ENCODE measurements around the gene C16orf54.

The C16orf54 gene

DNA sequence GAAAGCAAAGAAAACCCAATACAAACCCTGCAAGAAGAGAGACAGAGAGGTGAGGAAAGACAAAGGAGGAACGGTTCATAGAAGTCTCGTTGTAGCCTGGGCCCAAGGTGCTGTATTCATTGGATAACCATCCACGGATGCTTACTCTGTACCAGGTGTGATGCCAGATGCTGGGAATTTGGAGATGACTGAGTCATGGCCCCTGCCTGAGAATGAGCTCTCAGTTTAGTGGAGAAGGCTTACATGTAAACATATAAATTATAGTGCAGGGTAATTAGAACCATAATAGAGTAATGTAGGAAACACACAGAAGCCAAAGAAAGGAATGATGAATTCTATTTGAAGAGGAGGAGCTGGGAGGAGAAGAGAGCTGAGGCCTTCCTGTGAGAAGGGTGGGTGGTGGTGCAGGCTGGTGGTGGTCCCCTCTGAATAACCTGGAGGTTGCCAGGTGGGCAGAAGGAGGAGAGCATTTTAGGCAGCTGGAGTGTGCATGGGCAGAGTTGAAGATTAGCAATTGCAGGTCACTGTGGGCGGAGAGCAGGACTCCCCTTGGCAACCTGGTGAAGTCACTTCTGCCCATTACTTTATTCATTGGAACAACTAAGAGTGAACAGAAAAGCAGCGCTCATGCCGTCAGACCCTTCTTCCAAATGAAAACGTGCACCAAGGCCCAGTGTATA is 24.6 kb upstream of the C16orf54 start:
- DNase-seq (ENCODE audit: low spot score) (no peak), ATAC-seq (ENCODE audit: low read depth) (no peak)
- TF ChIP-seq, protein P1, sequence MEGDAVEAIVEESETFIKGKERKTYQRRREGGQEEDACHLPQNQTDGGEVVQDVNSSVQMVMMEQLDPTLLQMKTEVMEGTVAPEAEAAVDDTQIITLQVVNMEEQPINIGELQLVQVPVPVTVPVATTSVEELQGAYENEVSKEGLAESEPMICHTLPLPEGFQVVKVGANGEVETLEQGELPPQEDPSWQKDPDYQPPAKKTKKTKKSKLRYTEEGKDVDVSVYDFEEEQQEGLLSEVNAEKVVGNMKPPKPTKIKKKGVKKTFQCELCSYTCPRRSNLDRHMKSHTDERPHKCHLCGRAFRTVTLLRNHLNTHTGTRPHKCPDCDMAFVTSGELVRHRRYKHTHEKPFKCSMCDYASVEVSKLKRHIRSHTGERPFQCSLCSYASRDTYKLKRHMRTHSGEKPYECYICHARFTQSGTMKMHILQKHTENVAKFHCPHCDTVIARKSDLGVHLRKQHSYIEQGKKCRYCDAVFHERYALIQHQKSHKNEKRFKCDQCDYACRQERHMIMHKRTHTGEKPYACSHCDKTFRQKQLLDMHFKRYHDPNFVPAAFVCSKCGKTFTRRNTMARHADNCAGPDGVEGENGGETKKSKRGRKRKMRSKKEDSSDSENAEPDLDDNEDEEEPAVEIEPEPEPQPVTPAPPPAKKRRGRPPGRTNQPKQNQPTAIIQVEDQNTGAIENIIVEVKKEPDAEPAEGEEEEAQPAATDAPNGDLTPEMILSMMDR (IDR thresholded peaks at IDR 0.05; ENCODE audit: poor library complexity, severe bottlenecking): no peak
- Histone ChIP-seq H3K9me3 (ENCODE audit: severe bottlenecking) (no peaks in the 10 kb centered on the region), H3K27ac (ENCODE audit: poor library complexity, severe bottlenecking) (no peak overlapping the region), H3K36me3 (ENCODE audit: low read depth) (no peaks in the 10 kb centered on the region), H3K4me1 (ENCODE audit: insufficient read depth, poor library complexity, severe bottlenecking) (peaks cover 1% of the 10 kb centered on the region), H3K4me3 (ENCODE audit: severe bottlenecking) (no peak overlapping the region), H3K27me3 (ENCODE audit: insufficient read depth, poor library complexity, severe bottlenecking) (no peaks in the 10 kb centered on the region)

DNA sequence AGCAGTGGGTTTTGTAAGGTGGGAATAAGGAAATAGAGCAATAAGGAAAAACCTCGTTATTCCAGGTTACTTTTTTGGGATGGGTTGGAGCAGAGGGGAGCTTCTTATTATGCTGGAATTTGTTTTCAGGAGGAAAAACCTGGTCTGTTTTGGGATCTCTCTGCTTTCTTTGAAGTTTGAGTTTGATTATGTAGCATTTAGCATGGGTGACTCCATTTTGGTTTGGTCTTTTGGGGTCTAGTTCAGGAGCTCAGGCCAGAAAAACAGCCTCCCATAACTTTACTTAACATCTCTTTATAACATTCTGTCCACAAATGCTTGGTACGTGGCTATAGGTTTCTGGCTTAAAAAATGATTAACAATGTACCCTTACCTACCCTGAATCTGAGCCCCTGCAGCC is 23.7 kb upstream of the C16orf54 start:
- H3K4me3 ChIP-seq (ENCODE audit: severe bottlenecking): no peak overlapping the region
- no peak for ATAC-seq (ENCODE audit: low read depth)
- TF ChIP-seq, protein P1 (IDR thresholded peaks at IDR 0.05; ENCODE audit: poor library complexity, severe bottlenecking): no peak
- no peaks in the 10 kb centered on the region for H3K27me3 ChIP-seq (ENCODE audit: insufficient read depth, poor library complexity, severe bottlenecking)
- H3K27ac ChIP-seq (ENCODE audit: poor library complexity, severe bottlenecking): no peak overlapping the region
- peaks cover 2% of the 10 kb centered on the region for H3K4me1 ChIP-seq (ENCODE audit: insufficient read depth, poor library complexity, severe bottlenecking)
- H3K36me3 ChIP-seq (ENCODE audit: low read depth): no peaks in the 10 kb centered on the region
- H3K9me3 ChIP-seq (ENCODE audit: severe bottlenecking): no peaks in the 10 kb centered on the region
- DNase-seq (ENCODE audit: low spot score): no peak

DNA sequence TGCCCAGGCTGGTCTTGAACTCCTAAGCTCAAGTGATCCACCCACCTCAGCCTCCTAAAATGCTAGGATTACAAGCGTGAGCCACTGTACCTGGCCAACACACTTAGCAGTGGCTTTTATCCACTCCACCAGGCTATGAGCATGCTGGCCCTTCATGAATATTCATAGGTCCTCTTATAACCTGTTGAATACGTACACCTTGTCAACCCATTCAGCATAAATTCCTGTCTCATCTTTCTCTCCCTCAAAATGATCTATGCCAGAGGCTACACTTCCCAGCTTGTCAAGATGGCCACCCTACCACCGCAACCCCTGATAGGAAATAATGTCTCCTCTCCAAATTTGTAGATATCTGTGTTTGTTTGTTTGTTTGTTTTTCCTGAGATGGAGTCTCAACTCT is 21.3 kb upstream of the C16orf54 start:
- DNase-seq (ENCODE audit: low spot score): no peak
- Histone ChIP-seq H3K4me1 (ENCODE audit: insufficient read depth, poor library complexity, severe bottlenecking) (peaks cover 2% of the 10 kb centered on the region), H3K9me3 (ENCODE audit: severe bottlenecking) (no peaks in the 10 kb centered on the region), H3K36me3 (ENCODE audit: low read depth) (no peaks in the 10 kb centered on the region), H3K4me3 (ENCODE audit: severe bottlenecking) (no peak overlapping the region), H3K27me3 (ENCODE audit: insufficient read depth, poor library complexity, severe bottlenecking) (no peaks in the 10 kb centered on the region), H3K27ac (ENCODE audit: poor library complexity, severe bottlenecking) (no peak overlapping the region)
- no peak for ATAC-seq (ENCODE audit: low read depth)
- TF ChIP-seq, protein P1 (IDR thresholded peaks at IDR 0.05; ENCODE audit: poor library complexity, severe bottlenecking): no peak

DNA sequence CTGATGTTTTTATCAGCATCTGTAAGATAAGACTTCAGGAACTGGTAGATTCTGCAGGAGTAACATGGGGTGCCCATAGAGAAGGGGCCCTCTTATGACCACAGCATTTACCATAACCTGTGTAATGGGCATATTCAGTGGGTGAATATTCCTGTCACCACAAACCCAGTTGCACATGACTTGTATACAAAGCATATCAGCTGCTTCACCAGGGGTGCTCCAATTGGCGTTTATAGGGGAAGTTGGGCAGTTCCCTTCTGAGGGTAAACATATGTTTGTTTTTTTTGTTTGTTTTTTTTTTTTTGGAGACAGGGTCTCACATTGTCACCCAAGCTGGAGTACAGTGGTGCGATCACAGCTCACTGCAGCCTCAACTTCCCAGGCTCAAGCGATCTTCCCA is 20.8 kb upstream of the C16orf54 start:
- H3K4me1 ChIP-seq (ENCODE audit: insufficient read depth, poor library complexity, severe bottlenecking): peaks cover 2% of the 10 kb centered on the region
- no peaks in the 10 kb centered on the region for H3K36me3 ChIP-seq (ENCODE audit: low read depth)
- H3K27ac ChIP-seq (ENCODE audit: poor library complexity, severe bottlenecking): no peak overlapping the region
- no peaks in the 10 kb centered on the region for H3K9me3 ChIP-seq (ENCODE audit: severe bottlenecking)
- no peak for DNase-seq (ENCODE audit: low spot score)
- ATAC-seq (ENCODE audit: low read depth): no peak
- H3K27me3 ChIP-seq (ENCODE audit: insufficient read depth, poor library complexity, severe bottlenecking): no peaks in the 10 kb centered on the region
- TF ChIP-seq, protein P1 (IDR thresholded peaks at IDR 0.05; ENCODE audit: poor library complexity, severe bottlenecking): no peak
- H3K4me3 ChIP-seq (ENCODE audit: severe bottlenecking): no peak overlapping the region
